Measurements from ENCODE around the gene MON1B.
A peak's percentile ranks its signal among the peaks of the same experiment; 100 is the strongest.

MON1B gene

GRCh38 chr16:77223184-77223583 is 32.2 kb downstream of the MON1B start:
- DNase-seq (ENCODE audit: low read depth) = no peak
- no peak overlapping the region for H3K4me3 ChIP-seq (ENCODE audit: control insufficient read depth, low read depth, low read length)
- TF ChIP-seq CTCF (conservative IDR thresholded peaks at IDR 0.05; ENCODE audit: control insufficient read depth, insufficient read depth, low read depth, low read length) = peak; percentile 47

- H3K4me3 ChIP-seq (ENCODE audit: control insufficient read depth, low read depth, low read length) = no peak overlapping the region
- no peak for DNase-seq (ENCODE audit: low read depth)
- no peak for TF ChIP-seq CTCF (conservative IDR thresholded peaks at IDR 0.05; ENCODE audit: control insufficient read depth, insufficient read depth, low read depth, low read length)
Observed at GRCh38 chr16:77225182-77225581, 34.2 kb downstream of the MON1B start.

GRCh38 chr16:77227745-77228144 is 36.8 kb downstream of the MON1B start:
- no peak for DNase-seq (ENCODE audit: low read depth)
- H3K4me3 ChIP-seq (ENCODE audit: control insufficient read depth, low read depth, low read length) = no peak overlapping the region
- TF ChIP-seq CTCF (conservative IDR thresholded peaks at IDR 0.05; ENCODE audit: control insufficient read depth, insufficient read depth, low read depth, low read length) = no peak

- DNase-seq (ENCODE audit: low read depth) = no peak
- no peak for TF ChIP-seq CTCF (conservative IDR thresholded peaks at IDR 0.05; ENCODE audit: control insufficient read depth, insufficient read depth, low read depth, low read length)
- no peak overlapping the region for H3K4me3 ChIP-seq (ENCODE audit: control insufficient read depth, low read depth, low read length)
Observed at GRCh38 chr16:77231047-77231446, 40.1 kb downstream of the MON1B start.

- no peak overlapping the region for H3K4me3 ChIP-seq (ENCODE audit: control insufficient read depth, low read depth, low read length)
- no peak for DNase-seq (ENCODE audit: low read depth)
- no peak for TF ChIP-seq CTCF (conservative IDR thresholded peaks at IDR 0.05; ENCODE audit: control insufficient read depth, insufficient read depth, low read depth, low read length)
Observed at GRCh38 chr16:77233799-77234519, 43.0 kb downstream of the MON1B start.

GRCh38 chr16:77234611-77235010 is 43.6 kb downstream of the MON1B start:
- DNase-seq (ENCODE audit: low read depth) = no peak
- no peak for TF ChIP-seq CTCF (conservative IDR thresholded peaks at IDR 0.05; ENCODE audit: control insufficient read depth, insufficient read depth, low read depth, low read length)
- H3K4me3 ChIP-seq (ENCODE audit: control insufficient read depth, low read depth, low read length) = no peak overlapping the region
